Activated CD8-positive, alpha-beta memory T cell treated with anti-CD3 and anti-CD28 coated beads for 4 hours (primary cell): Measurements from ENCODE around the gene TMEM50A.
"Not testable (repeated sequence)": the region's sequence is repeated elsewhere in the genome, so short reads cannot be mapped to it uniquely, and the experiment has no call there.

Source experiments
- DNase-seq, 2 donors: peaks; one replicate each; pipeline ENCODE4 v3.0.0-alpha.2; 2020; ENCODE audit warnings: low read depth in 2 of 2

The TMEM50A gene

DNA sequence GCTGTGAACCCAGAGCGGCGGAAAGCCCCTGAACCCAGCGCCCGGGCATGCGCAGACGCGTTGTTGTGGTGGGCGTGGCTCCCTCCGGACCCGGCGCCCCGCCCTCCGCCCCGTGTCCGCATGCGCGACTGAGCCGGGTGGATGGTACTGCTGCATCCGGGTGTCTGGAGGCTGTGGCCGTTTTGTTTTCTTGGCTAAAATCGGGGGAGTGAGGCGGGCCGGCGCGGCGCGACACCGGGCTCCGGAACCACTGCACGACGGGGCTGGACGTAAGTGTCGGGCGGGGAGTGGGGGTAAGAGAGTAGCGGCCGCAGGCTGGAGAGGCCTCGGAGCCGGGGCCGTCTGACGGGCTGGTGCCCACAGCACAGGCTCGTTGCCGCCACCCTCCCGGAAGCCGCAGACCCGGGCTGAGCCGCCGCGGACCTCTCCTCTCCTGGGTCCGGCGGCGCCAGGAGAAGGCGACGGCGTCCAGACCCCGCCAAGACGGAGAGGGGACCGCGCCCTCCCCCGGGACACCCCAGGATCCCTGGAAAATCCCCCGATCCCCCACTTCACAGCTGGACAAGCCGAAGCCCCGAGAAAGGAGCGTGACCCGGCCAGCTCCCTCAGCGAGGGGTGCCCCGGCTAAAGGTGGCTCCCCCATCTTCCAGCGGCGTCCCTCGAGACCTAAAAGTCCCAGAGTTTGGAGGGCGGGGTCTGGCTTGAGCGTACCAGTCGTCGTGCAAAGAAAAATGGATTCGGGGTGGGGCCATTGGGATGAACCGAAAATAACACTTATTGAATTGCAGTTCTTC is at the start of gene TMEM50A:
TSS of gene TMEM50A (plus strand) at position 147 of the 794 bp plus-strand sequence. CDS start 2,153 bp downstream, outside the sequence.
- DNase-seq, result peak; percentile 80 to 82

DNA sequence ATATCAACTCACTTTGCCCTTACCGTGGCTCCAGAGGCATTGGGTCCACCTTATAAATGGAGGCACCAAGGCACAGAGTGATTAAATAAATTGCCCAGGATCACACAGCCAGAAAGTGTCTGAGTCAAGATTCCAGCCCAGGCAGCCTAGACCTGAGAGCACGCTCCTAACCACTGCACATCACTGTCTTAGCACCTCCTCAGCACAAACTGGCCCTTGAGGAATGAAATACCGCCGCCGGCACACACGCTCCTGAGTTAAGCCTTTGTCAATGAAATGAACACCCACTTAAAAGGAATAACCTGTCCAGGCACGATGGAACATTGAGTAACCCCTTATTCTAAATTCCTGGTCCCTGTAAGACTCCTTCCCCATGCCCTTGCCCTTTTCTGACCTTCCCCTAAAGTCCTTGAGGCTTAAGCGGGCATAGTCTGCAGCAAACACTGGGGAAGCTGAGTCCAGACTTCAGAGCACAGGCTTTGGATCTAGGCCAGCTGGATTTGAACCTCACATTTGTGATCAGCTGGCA is 49.5 kb upstream of the TMEM50A start:
- not testable (repeated sequence) for DNase-seq

DNA sequence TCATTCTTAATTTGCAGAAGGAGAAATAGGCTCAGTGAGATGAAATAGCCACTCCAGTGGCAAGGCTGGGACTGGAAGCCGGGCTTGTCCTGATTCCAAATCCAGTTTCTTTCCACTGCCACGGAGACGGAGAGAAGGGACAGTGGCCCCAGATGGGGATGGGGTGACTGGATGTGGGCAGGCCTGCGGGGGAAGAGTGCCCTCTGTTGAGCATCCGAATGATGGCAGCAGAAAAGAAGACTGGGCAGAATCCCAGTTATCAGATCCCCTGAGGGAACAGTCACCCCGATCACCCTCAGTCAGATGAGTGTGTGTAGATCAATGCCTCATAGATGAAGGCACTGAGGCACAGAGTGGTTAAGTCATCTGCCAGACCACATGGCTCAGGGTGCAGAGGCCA is 48.1 kb upstream of the TMEM50A start:
- not testable (repeated sequence) for DNase-seq

DNA sequence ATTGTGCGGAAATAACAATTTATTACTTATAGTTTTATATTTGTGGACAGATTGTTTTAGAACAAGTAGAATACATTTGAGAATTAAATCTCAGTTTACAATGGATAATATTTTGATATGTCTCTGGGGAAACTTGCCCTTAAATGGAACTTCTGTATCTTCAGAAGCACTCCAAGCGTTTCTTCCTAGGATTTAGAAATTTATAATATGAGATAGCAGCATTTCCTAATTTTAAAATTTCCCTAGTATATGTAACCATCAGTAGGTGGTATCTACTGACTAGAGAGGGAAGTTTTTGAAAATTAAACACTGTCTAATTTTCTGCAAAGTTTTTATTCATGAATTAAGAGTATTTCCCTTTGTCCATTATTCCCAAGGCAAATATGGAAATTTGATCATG is 44.7 kb upstream of the TMEM50A start:
- DNase-seq, result not testable (repeated sequence)

- DNase-seq, result not testable (repeated sequence)
Observed at GRCh38 chr1:25294889-25295826, 43.0 kb upstream of the TMEM50A start.

- not testable (repeated sequence) for DNase-seq
Observed at GRCh38 chr1:25296501-25296900, 41.6 kb upstream of the TMEM50A start.

DNA sequence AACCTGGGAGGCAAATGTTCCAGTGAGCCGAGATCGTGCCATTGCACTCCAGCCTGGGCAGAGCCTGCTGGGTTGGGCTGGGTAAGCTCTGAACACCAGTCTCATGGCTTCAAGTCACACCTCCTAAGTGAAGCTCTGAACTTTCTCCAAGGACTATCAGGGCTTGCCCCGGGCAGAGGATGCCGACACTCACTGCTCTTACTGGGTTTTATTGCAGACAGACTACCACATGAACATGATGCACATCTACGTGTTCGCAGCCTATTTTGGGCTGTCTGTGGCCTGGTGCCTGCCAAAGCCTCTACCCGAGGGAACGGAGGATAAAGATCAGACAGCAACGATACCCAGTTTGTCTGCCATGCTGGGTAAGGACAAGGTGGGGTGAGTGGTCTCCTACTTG is 37.4 kb upstream of the TMEM50A start:
- DNase-seq, result not testable (repeated sequence)

GRCh38 chr1:25302330-25302729 is 35.8 kb upstream of the TMEM50A start:
- DNase-seq, result not testable (repeated sequence)

- DNase-seq, result not testable (repeated sequence)
Observed at GRCh38 chr1:25304936-25305335, 33.2 kb upstream of the TMEM50A start.

DNA sequence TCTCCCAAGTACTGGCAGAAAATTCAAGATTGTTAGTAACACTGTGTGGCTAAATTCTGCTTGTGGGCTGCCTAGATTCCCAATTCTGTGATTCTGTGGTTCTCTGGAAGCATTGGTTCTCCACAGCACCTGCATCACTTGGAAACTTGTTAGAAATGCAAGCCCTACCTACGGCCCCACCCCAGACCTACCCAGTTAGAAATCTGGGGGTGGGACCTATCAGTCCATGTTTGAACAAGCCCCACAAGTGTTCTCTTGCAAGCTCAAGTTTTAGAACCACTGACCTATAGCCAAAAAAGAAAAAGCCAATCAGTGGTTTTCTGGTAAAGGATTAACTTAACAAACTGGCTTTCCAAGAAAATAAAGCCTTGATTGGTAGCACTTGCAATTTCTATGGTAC is 30.0 kb upstream of the TMEM50A start:
- DNase-seq, result not testable (repeated sequence)

- DNase-seq, result not testable (repeated sequence)
Observed at GRCh38 chr1:25309085-25309484, 29.0 kb upstream of the TMEM50A start.

- not testable (repeated sequence) for DNase-seq
Observed at GRCh38 chr1:25309486-25309885, 28.6 kb upstream of the TMEM50A start.

- not testable (repeated sequence) for DNase-seq
Observed at GRCh38 chr1:25312806-25313470, 25.2 kb upstream of the TMEM50A start.

GRCh38 chr1:25320314-25320938 is 17.7 kb upstream of the TMEM50A start:
- DNase-seq, result not testable (repeated sequence)

DNA sequence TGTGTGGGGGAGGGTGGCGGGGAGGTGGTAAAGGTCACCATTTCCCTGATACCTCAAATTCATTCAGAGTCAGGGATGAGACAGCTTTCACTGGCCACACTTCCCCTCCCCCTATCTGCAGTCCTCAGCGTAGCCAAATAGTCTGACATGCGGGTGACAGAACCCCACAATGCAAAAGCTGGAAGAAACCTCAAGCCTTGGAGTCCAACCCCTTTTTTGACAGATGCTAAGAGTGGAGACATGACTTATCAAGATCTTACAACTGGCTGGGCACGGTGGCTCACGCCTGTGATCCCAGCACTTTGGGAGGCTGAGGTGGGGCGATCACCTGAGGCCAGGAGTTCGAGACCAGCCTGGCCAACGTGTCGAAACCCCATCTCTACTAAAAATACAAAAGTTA is 16.0 kb upstream of the TMEM50A start:
- DNase-seq, result not testable (repeated sequence)

- DNase-seq, result not testable (repeated sequence)
Observed at GRCh38 chr1:25324407-25324806, 13.7 kb upstream of the TMEM50A start.

- not testable (repeated sequence) for DNase-seq
Observed at GRCh38 chr1:25327864-25328790, 10.0 kb upstream of the TMEM50A start.

DNA sequence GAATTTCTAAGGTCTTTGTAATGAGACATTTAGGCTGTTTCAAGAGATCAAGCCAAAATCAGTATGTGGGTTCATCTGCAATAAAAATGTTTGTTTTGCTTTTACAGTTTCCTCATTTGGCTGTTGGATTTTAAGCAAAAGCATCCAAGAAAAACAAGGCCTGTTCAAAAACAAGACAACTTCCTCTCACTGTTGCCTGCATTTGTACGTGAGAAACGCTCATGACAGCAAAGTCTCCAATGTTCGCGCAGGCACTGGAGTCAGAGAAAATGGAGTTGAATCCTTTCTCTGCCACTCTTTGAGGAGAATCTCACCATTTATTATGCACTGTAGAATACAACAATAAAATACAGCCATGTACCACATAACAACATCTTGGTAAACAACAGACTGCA is 9.3 kb upstream of the TMEM50A start:
- not testable (repeated sequence) for DNase-seq

GRCh38 chr1:25329336-25329735 is 8.8 kb upstream of the TMEM50A start:
- not testable (repeated sequence) for DNase-seq

DNA sequence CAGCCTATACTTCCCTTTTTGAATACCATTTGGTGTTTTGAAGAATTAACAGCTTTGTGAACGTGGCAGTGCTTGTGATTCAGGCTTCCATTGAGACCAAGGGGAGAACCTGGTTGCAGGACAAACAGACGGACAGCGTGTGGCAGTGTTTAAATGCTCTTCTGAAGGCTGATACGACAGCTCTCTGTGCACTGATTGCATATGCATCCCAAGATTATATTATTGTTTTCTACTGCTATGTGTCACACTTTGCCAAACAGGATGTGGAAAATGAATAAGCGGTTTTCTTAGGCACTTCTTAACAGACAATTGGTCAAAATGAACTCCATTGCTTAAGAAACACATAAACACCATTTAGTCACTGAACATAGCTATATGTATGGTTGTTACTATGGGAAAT is 8.2 kb upstream of the TMEM50A start:
- DNase-seq, result not testable (repeated sequence)
